Ovary (tissue), 3 donors: ENCODE results near the gene SNX13.

Experiments
- EP300 ChIP-seq: sonication (generic); formaldehyde crosslinking; IDR thresholded peaks from one replicate; pipeline ENCODE4 v1.6.1; 2017; ENCODE audit warnings: antibody characterized with exemption
- POLR2A ChIP-seq: fragments of 450-650 bp; IDR thresholded peaks from one replicate; pipeline ENCODE4 v1.6.1; 2017; ENCODE audit warnings: antibody characterized with exemption, mild to moderate bottlenecking, moderate library complexity
- TF ChIP-seq, protein P1 (sequence below), 3 donors: fragments of 450-650 bp in 2 of 3; fragments of 200-600 bp in 1 of 3; IDR thresholded peaks; one replicate each; pipeline versions ENCODE4 v1.5.1 to v1.8.0; 2016 to 2022; ENCODE audit warnings: antibody characterized with exemption in 3 of 3, mild to moderate bottlenecking in 1 of 3
- donor health status: DM: no; HTN: no; CAD: no.

DNA sequence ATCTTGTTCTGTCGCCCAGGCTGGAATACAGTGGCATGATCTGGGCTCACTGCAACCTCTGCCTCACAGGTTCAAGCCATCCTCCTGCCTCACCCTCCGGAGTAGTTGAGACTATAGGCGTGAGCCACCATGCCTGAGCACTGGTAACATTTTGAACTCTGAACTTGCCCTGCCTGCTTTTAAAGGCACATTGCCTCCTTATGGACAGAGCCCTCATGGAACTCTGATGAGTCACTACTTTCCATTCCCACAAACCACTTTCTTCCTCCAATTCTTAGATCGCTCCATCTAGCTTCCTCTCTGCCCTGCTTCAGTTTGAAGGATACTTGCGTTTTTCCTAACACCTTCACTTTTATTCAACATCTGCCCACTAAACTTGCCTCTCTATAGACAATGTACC is 49.3 kb upstream of the SNX13 start:
- no peak for TF ChIP-seq EP300
- TF ChIP-seq, protein P1, sequence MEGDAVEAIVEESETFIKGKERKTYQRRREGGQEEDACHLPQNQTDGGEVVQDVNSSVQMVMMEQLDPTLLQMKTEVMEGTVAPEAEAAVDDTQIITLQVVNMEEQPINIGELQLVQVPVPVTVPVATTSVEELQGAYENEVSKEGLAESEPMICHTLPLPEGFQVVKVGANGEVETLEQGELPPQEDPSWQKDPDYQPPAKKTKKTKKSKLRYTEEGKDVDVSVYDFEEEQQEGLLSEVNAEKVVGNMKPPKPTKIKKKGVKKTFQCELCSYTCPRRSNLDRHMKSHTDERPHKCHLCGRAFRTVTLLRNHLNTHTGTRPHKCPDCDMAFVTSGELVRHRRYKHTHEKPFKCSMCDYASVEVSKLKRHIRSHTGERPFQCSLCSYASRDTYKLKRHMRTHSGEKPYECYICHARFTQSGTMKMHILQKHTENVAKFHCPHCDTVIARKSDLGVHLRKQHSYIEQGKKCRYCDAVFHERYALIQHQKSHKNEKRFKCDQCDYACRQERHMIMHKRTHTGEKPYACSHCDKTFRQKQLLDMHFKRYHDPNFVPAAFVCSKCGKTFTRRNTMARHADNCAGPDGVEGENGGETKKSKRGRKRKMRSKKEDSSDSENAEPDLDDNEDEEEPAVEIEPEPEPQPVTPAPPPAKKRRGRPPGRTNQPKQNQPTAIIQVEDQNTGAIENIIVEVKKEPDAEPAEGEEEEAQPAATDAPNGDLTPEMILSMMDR (IDR thresholded peaks at IDR 0.05): no peak
- no peak for TF ChIP-seq POLR2A
